Measurements from ENCODE around the gene C9orf85. TPM values are rescaled to one million over a fixed set of nuclear protein-coding genes. Genes with fewer than 3 reads are reported as not detected.

Gene C9orf85
- total and polyA plus RNA-seq, 2 of the 4 experiments (the other 2 are of a cell fraction), result 4.3 to 8.4 TPM

GRCh38 chr9:71896761-71897160 lies 14.7 kb upstream of the C9orf85 start:
- H3K36me3 ChIP-seq (ENCODE audit: control insufficient read depth, insufficient read depth, low read length), result no peaks in the 10 kb centered on the region
- ATAC-seq (ENCODE audit: low read depth), result no peak
- no peak overlapping the region for H2BK120ac ChIP-seq (ENCODE audit: low read depth, low read length)
- no peak for DNase-seq
- H3K56ac ChIP-seq (ENCODE audit: extremely low read depth, insufficient read depth, low read length), result no peak overlapping the region
- no peaks in the 10 kb centered on the region for H3K9me1 ChIP-seq (ENCODE audit: insufficient read depth, low read length)
- no peak overlapping the region for H3K18ac ChIP-seq (ENCODE audit: low read depth, low read length)
- H2AK9ac ChIP-seq (replicated peaks; ENCODE audit: low read depth, low read length, poor library complexity), result no peak overlapping the region
- no peak overlapping the region for H4K91ac ChIP-seq (ENCODE audit: insufficient read depth, low read depth, low read length)
- peaks cover 10% of the 10 kb centered on the region for H4K20me1 ChIP-seq (ENCODE audit: insufficient read depth, low read length)
- dilution Hi-C loops (cut with HindIII; ENCODE audit: low sequenced_read_pairs, unreplicated experiment) (no loop called here), in situ Hi-C loops (cut with MboI; ENCODE audit: low sequenced_read_pairs) (no loop called here), intact Hi-C loops (cut with micrococcal nuclease) (no loop called here)
- no peak overlapping the region for H2BK20ac ChIP-seq (ENCODE audit: low read depth, low read length)
- H3K4ac ChIP-seq (ENCODE audit: low read depth, low read length), result no peak overlapping the region
- H3K79me1 ChIP-seq (ENCODE audit: low read depth in 1 of 2, low read length in 2 of 2), result peaks cover 12 to 50% of the 10 kb centered on the region in 2 experiments
- no peak overlapping the region for H2BK15ac ChIP-seq (ENCODE audit: low read depth, low read length)
- no peak overlapping the region for H3K4me2 ChIP-seq (ENCODE audit: low read depth, low read length)
- ChIA-PET CTCF (no interaction called here), POLR2A (ENCODE audit: unreplicated experiment) (no interaction called here)
- no peak overlapping the region for H3K9ac ChIP-seq (ENCODE audit: low read depth, low read length)
- TF ChIP-seq, protein P1, sequence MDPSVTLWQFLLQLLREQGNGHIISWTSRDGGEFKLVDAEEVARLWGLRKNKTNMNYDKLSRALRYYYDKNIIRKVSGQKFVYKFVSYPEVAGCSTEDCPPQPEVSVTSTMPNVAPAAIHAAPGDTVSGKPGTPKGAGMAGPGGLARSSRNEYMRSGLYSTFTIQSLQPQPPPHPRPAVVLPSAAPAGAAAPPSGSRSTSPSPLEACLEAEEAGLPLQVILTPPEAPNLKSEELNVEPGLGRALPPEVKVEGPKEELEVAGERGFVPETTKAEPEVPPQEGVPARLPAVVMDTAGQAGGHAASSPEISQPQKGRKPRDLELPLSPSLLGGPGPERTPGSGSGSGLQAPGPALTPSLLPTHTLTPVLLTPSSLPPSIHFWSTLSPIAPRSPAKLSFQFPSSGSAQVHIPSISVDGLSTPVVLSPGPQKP (IDR thresholded peaks at IDR 0.05; ENCODE audit: borderline replicate concordance, low read depth, low read length), result no peak
- no peak for TF ChIP-seq NFE2L2 (IDR thresholded peaks at IDR 0.05; ENCODE audit: low read depth, low read length)
- TF ChIP-seq MAZ (IDR thresholded peaks at IDR 0.05; ENCODE audit: borderline replicate concordance, low read depth, low read length), result no peak
- TF ChIP-seq RFX5 (IDR thresholded peaks at IDR 0.05; ENCODE audit: low read depth, low read length), result no peak
- TF ChIP-seq MAFK (IDR thresholded peaks at IDR 0.05; ENCODE audit: low read depth, low read length), result no peak
- no peak for TF ChIP-seq CEBPB (IDR thresholded peaks at IDR 0.05; ENCODE audit: low read depth, low read length)
- TF ChIP-seq RCOR1 (IDR thresholded peaks at IDR 0.05; ENCODE audit: insufficient replicate concordance, low read length), result no peak
- TF ChIP-seq CHD1 (IDR thresholded peaks at IDR 0.05; ENCODE audit: low read depth, low read length), result no peak
- TF ChIP-seq, protein P2, sequence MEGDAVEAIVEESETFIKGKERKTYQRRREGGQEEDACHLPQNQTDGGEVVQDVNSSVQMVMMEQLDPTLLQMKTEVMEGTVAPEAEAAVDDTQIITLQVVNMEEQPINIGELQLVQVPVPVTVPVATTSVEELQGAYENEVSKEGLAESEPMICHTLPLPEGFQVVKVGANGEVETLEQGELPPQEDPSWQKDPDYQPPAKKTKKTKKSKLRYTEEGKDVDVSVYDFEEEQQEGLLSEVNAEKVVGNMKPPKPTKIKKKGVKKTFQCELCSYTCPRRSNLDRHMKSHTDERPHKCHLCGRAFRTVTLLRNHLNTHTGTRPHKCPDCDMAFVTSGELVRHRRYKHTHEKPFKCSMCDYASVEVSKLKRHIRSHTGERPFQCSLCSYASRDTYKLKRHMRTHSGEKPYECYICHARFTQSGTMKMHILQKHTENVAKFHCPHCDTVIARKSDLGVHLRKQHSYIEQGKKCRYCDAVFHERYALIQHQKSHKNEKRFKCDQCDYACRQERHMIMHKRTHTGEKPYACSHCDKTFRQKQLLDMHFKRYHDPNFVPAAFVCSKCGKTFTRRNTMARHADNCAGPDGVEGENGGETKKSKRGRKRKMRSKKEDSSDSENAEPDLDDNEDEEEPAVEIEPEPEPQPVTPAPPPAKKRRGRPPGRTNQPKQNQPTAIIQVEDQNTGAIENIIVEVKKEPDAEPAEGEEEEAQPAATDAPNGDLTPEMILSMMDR (conservative IDR thresholded peaks at IDR 0.05; ENCODE audit: low read depth, low read length), result no peak
- TF ChIP-seq RAD21 (IDR thresholded peaks at IDR 0.05; ENCODE audit: low read length), result no peak
- no peak for TF ChIP-seq MXI1 (IDR thresholded peaks at IDR 0.05; ENCODE audit: borderline replicate concordance, low read depth, low read length)
- TF ChIP-seq, protein P3, sequence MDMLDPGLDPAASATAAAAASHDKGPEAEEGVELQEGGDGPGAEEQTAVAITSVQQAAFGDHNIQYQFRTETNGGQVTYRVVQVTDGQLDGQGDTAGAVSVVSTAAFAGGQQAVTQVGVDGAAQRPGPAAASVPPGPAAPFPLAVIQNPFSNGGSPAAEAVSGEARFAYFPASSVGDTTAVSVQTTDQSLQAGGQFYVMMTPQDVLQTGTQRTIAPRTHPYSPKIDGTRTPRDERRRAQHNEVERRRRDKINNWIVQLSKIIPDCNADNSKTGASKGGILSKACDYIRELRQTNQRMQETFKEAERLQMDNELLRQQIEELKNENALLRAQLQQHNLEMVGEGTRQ (IDR thresholded peaks at IDR 0.05; ENCODE audit: low read depth, low read length), result no peak
- no peak for TF ChIP-seq SMC3 (IDR thresholded peaks at IDR 0.05; ENCODE audit: low read depth, low read length)
- TF ChIP-seq FOS (IDR thresholded peaks at IDR 0.05; ENCODE audit: low read depth, low read length), result no peak
- TF ChIP-seq POLR2A (IDR thresholded peaks at IDR 0.05; ENCODE audit: low read depth, low read length), result no peak
- no peak overlapping the region for H3K14ac ChIP-seq (replicated peaks; ENCODE audit: low read depth, low read length)
- H2AFZ ChIP-seq (replicated peaks; ENCODE audit: low read length, poor library complexity), result no peak overlapping the region
- BruUV-seq (replicated peaks), result no TSS peak
- H4K8ac ChIP-seq (ENCODE audit: low read depth in 2 of 2, low read length in 2 of 2), result no peak overlapping the region
- H3K9me3 ChIP-seq (ENCODE audit: control insufficient read depth, insufficient read depth, low read length), result no peaks in the 10 kb centered on the region
- H4K5ac ChIP-seq (ENCODE audit: low read depth, low read length), result no peak overlapping the region
- no peak overlapping the region for H2BK5ac ChIP-seq (ENCODE audit: low read depth, low read length, poor library complexity, severe bottlenecking)
- H3K23ac ChIP-seq (ENCODE audit: low read depth, low read length), result no peak overlapping the region
- no peaks in the 10 kb centered on the region; the same call in none of the 2 replicates for H3K4me1 ChIP-seq (ENCODE audit: control insufficient read depth, insufficient read depth, low read length)
- no peak overlapping the region for H3K4me3 ChIP-seq (ENCODE audit: insufficient read depth, low read depth, low read length)
- no peaks in the 10 kb centered on the region for H3K27me3 ChIP-seq (ENCODE audit: control insufficient read depth, insufficient read depth, low read length)
- H2AK5ac ChIP-seq (ENCODE audit: low read depth, low read length), result no peak overlapping the region
- no peak overlapping the region for H3K27ac ChIP-seq (ENCODE audit: insufficient read depth, low read length)
